Stimulated activated CD8-positive, alpha-beta memory T cell treated with anti-CD3 and anti-CD28 coated beads, Interleukin-7, amount 100 ng/mL, for 1 hour (primary cell): ENCODE measurements around the gene HSFX1.

Source experiments
- DNase-seq, 2 donors: peaks; one replicate each; pipeline ENCODE4 v3.0.0-alpha.2; 2020; ENCODE audit warnings: low read depth in 2 of 2

Gene HSFX1

DNA sequence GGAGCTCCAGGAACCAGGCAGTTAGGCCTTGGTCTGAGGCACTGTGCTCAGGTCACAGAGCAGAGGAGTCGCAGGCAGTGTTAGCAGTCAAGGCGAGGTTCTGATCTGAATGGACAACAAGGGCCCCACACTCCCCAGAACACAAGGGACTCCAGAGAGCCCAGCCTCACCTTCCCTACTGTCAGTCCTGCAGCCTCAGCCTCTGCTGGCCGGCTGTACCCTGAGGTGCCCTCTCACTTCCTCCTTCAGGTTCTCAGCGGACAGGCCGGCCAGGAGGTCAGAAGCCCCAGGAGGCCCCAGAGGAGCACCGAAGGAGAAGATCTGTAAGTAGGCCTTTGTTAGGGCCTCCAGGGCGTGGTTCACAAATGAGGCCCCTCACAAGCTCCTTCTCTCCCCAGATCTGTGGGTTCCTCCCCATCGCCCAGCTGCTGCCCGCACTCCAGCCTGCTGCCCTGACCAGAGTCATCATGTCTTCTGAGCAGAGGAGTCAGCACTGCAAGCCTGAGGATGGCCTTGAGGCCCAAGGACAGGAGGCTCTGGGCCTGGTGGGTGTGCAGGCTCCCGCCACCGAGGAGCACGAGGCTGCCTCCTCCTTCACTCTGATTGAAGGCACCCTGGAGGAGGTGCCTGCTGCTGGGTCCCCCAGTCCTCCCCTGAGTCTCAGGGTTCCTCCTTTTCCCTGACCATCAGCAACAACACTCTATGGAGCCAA is 34.0 kb downstream of the HSFX1 start:
- no peak for DNase-seq

GRCh38 chrX:149818652-149819051 is 44.8 kb downstream of the HSFX1 start:
- no peak for DNase-seq

- DNase-seq: no peak
Measured at GRCh38 chrX:149819371-149819770, 45.5 kb downstream of the HSFX1 start.

- peak in 1 of 2 donors; percentile 18 for DNase-seq
Measured at GRCh38 chrX:149825424-149825823, 51.6 kb downstream of the HSFX1 start.
